ENCODE data around the gene WNT3A.

Gene WNT3A

DNA sequence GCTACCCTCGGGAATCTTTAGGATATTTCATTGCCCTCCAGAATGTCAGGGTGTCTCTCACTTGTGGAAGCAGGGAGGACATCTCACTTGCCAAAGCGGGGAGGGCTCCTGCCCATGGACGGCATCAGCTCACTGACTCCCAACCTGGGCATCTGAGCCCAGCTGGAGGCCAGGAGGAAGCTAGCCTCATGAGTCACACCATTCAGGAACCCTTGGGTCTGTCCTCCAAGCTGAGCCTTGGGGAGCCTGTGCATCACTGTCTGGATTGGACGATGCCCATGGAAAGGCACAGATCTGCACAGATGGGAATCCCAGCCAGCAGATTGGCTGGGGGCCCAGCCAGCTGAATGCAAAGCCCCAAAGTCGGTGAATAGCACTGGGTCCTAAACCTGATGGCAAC is 25.2 kb downstream of the WNT3A start:
- no peak for TF ChIP-seq CTCF (IDR thresholded peaks at IDR 0.05)
- Histone ChIP-seq H3K4me1 (no peaks in the 10 kb centered on the region), H3K79me2 (no peaks in the 10 kb centered on the region), H2AFZ (no peak overlapping the region), H3K4me2 (ENCODE audit: low read length) (no peak overlapping the region), H3K9me3 (ENCODE audit: control insufficient read depth, low read length) (no peaks in the 10 kb centered on the region), H3K9ac (no peak overlapping the region), H3K27me3 (ENCODE audit: control insufficient read depth, insufficient read depth, low read length) (no peaks in the 10 kb centered on the region), H3K27ac (no peak overlapping the region), H3K36me3 (ENCODE audit: control insufficient read depth, insufficient read depth, low read length) (no peaks in the 10 kb centered on the region), H3K4me3 (ENCODE audit: low read depth, low read length) (no peak overlapping the region)

- Histone ChIP-seq H3K27me3 (ENCODE audit: control insufficient read depth, insufficient read depth, low read length) (no peaks in the 10 kb centered on the region), H3K9ac (no peak overlapping the region), H3K9me3 (ENCODE audit: control insufficient read depth, low read length) (no peaks in the 10 kb centered on the region), H3K36me3 (ENCODE audit: control insufficient read depth, insufficient read depth, low read length) (no peaks in the 10 kb centered on the region), H3K4me2 (ENCODE audit: low read length) (no peak overlapping the region), H3K4me1 (no peaks in the 10 kb centered on the region), H2AFZ (no peak overlapping the region), H3K79me2 (no peaks in the 10 kb centered on the region), H3K4me3 (ENCODE audit: low read depth, low read length) (no peak overlapping the region), H3K27ac (no peak overlapping the region)
- TF ChIP-seq CTCF (IDR thresholded peaks at IDR 0.05), result no peak
These were observed 26.6 kb downstream of the WNT3A start for GRCh38 chr1:228033376-228033775.

- Histone ChIP-seq H2AFZ (no peak overlapping the region), H3K4me1 (no peaks in the 10 kb centered on the region), H3K27ac (no peak overlapping the region), H3K27me3 (ENCODE audit: control insufficient read depth, insufficient read depth, low read length) (no peaks in the 10 kb centered on the region), H3K9ac (no peak overlapping the region), H3K79me2 (no peaks in the 10 kb centered on the region), H3K4me3 (ENCODE audit: low read depth, low read length) (no peak overlapping the region), H3K9me3 (ENCODE audit: control insufficient read depth, low read length) (no peaks in the 10 kb centered on the region), H3K36me3 (ENCODE audit: control insufficient read depth, insufficient read depth, low read length) (no peaks in the 10 kb centered on the region), H3K4me2 (ENCODE audit: low read length) (no peak overlapping the region)
- TF ChIP-seq CTCF (IDR thresholded peaks at IDR 0.05), result no peak
These were observed 28.4 kb downstream of the WNT3A start for GRCh38 chr1:228034954-228035837.

- H3K27ac ChIP-seq, result no peak overlapping the region
- no peak overlapping the region for H3K4me3 ChIP-seq (ENCODE audit: low read depth, low read length)
- TF ChIP-seq CTCF (IDR thresholded peaks at IDR 0.05), result no peak
- no peaks in the 10 kb centered on the region for H3K9me3 ChIP-seq (ENCODE audit: control insufficient read depth, low read length)
- no peaks in the 10 kb centered on the region for H3K36me3 ChIP-seq (ENCODE audit: control insufficient read depth, insufficient read depth, low read length)
- H3K4me1 ChIP-seq, result no peaks in the 10 kb centered on the region
- H3K4me2 ChIP-seq (ENCODE audit: low read length), result no peak overlapping the region
- no peak overlapping the region for H2AFZ ChIP-seq
- no peaks in the 10 kb centered on the region for H3K27me3 ChIP-seq (ENCODE audit: control insufficient read depth, insufficient read depth, low read length)
- H3K9ac ChIP-seq, result no peak overlapping the region
- H3K79me2 ChIP-seq, result no peaks in the 10 kb centered on the region
These were observed 29.0 kb downstream of the WNT3A start for GRCh38 chr1:228035844-228036243.

Measured in parathyroid adenoma (tissue), 2 donors.